Type B pancreatic cell (in vitro differentiated cells): Measurements from ENCODE around the gene PIWIL1. TPM values are rescaled to one million over a fixed set of nuclear protein-coding genes. Genes with fewer than 3 reads are reported as not detected.

Experiments used
- DNase-seq: peaks from one replicate; pipeline ENCODE4 v3.0.0; 2021; ENCODE audit warnings: mixed read lengths; ENCODE audit not compliant: unreplicated experiment; ENCODE audit errors: extremely low spot score
- H3K27ac Mint-ChIP-seq: 2 replicates; pipeline ENCODE4 v1.8.0; 2021; ENCODE audit warnings: mild to moderate bottlenecking, mixed read lengths
- H3K27me3 Mint-ChIP-seq: 2 replicates; pipeline ENCODE4 v1.8.0; 2021; ENCODE audit warnings: mixed read lengths
- H3K36me3 Mint-ChIP-seq: 2 replicates; pipeline ENCODE4 v1.8.0; 2021; ENCODE audit warnings: mixed read lengths
- H3K4me1 Mint-ChIP-seq: one replicate; pipeline ENCODE4 v1.8.0; 2021; ENCODE audit warnings: mixed read lengths; ENCODE audit not compliant: unreplicated experiment
- H3K4me3 Mint-ChIP-seq: 2 replicates; pipeline ENCODE4 v1.8.0; 2021; ENCODE audit warnings: mild to moderate bottlenecking, mixed read lengths
- H3K9me3 Mint-ChIP-seq: 2 replicates; pipeline ENCODE4 v1.8.0; 2021; ENCODE audit warnings: mixed read lengths
- total RNA-seq: library from RNA; stranded (reverse); gene quantifications from 2 replicates; pipeline ENCODE4 v1.2.1, GENCODE V29; 2021; ENCODE audit warnings: low replicate concordance
- TF ChIP-seq, protein P1 (sequence below): fragments of 200-600 bp; sonication (generic); conservative IDR thresholded peaks from 2 replicates; pipeline ENCODE4 v1.5.0; 2021; ENCODE audit warnings: antibody characterized with exemption, mild to moderate bottlenecking

PIWIL1 gene
- total RNA-seq, 1 donor from 2014 or later: not detected

DNA sequence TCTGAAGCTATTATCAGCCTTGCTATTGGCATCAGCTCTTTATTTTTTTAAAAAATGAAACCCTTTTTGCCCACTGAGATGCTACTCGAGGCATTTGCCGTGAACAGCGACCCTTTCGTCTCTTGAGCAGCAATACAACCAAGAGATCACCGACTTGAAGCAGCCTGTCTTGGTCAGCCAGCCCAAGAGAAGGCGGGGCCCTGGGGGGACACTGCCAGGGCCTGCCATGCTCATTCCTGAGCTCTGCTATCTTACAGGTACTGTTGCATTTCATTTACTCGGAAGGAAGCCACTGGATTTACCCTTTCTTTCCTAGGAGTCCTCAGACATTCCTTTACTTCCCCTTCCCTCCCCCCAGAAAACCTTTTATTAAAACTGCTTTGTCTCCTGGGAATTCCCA, 16.7 kb downstream of the PIWIL1 start:
- TF ChIP-seq, protein P1, sequence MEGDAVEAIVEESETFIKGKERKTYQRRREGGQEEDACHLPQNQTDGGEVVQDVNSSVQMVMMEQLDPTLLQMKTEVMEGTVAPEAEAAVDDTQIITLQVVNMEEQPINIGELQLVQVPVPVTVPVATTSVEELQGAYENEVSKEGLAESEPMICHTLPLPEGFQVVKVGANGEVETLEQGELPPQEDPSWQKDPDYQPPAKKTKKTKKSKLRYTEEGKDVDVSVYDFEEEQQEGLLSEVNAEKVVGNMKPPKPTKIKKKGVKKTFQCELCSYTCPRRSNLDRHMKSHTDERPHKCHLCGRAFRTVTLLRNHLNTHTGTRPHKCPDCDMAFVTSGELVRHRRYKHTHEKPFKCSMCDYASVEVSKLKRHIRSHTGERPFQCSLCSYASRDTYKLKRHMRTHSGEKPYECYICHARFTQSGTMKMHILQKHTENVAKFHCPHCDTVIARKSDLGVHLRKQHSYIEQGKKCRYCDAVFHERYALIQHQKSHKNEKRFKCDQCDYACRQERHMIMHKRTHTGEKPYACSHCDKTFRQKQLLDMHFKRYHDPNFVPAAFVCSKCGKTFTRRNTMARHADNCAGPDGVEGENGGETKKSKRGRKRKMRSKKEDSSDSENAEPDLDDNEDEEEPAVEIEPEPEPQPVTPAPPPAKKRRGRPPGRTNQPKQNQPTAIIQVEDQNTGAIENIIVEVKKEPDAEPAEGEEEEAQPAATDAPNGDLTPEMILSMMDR: no peak
- peaks cover 66% of the 10 kb centered on the region for H3K27me3 Mint-ChIP-seq
- no peaks in the 10 kb centered on the region for H3K4me1 Mint-ChIP-seq
- no peaks in the 10 kb centered on the region for H3K9me3 Mint-ChIP-seq
- DNase-seq: no peak
- H3K27ac Mint-ChIP-seq: no peak overlapping the region
- no peaks in the 10 kb centered on the region for H3K36me3 Mint-ChIP-seq
- no peak overlapping the region for H3K4me3 Mint-ChIP-seq

DNA sequence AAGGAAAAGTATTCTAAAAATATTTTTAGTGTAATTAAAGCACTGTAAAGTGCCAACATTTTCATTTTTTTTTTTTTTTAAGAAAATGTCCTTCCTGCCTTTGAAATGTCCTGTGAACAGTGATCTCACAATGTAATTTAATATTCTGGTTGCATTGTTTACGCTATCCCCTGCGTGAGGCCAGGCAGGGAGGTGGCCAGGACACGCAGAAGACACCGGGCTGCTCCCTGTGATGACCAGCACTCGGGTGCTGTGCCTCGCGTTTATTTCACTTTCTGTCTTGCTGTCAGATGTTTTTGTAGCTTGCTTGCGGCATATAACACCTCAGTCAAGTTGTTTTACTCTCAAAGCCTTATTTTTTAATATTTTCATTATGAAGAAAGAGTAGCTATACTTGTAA, 18.5 kb downstream of the PIWIL1 start:
- Mint-ChIP-seq H3K27me3 (peaks cover 68% of the 10 kb centered on the region), H3K4me3 (no peak overlapping the region), H3K4me1 (peaks cover 5% of the 10 kb centered on the region), H3K9me3 (no peaks in the 10 kb centered on the region), H3K27ac (no peak overlapping the region), H3K36me3 (no peaks in the 10 kb centered on the region)
- TF ChIP-seq, protein P1: no peak
- no peak for DNase-seq

DNA sequence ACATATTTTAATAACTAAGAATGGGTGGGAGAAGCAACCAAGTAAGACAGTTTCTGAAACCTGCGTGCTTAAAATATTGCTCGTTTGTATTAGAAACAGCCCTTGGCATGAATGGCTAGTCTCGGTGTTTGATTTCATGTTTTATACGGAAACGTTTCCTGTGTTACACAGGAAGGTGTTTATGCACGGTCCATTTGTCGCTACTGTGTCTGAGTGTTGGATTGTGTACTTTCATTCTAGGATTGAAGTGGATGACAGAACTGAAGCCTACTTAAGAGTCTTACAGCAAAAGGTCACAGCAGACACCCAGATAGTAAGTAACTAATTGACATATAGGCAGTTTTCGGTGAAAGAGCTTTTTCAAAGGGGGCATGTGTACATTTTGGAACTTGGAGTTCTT, 19.6 kb downstream of the PIWIL1 start:
- TF ChIP-seq, protein P1: no peak
- DNase-seq: no peak
- no peak overlapping the region for H3K4me3 Mint-ChIP-seq
- peaks cover 5% of the 10 kb centered on the region for H3K4me1 Mint-ChIP-seq
- peaks cover 61% of the 10 kb centered on the region for H3K27me3 Mint-ChIP-seq
- no peak overlapping the region for H3K27ac Mint-ChIP-seq
- no peaks in the 10 kb centered on the region for H3K9me3 Mint-ChIP-seq
- no peaks in the 10 kb centered on the region for H3K36me3 Mint-ChIP-seq

DNA sequence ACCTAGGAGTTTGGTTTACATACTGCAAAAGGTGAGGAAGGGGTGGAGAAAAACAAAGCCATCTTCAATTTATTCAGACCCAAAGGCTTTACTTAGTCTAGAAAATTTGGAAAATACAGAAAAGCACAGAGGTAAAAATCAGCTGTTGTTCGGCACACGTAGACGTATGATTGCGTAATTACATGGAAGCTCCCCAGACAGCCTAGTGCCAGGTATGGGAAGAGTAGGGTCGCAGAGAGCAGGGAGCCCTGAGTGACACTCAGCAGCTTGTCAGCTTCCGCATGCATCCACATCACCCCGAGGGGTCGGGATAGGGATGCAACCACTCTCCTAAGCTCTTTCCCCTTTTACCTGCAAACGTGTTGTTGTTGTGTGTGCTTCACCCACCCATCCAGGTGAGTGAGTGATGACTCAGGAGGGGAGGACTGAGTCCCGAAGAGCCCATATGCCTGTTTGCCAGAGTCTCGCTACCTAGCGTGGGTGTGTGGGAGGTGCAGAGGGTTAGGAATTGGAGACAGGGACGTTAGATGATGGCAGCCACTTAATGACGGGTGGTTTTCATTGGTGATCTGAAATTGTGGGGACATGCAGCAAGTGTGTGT, 20.1 kb downstream of the PIWIL1 start:
- H3K4me3 Mint-ChIP-seq: no peak overlapping the region
- TF ChIP-seq, protein P1: no peak

DNA sequence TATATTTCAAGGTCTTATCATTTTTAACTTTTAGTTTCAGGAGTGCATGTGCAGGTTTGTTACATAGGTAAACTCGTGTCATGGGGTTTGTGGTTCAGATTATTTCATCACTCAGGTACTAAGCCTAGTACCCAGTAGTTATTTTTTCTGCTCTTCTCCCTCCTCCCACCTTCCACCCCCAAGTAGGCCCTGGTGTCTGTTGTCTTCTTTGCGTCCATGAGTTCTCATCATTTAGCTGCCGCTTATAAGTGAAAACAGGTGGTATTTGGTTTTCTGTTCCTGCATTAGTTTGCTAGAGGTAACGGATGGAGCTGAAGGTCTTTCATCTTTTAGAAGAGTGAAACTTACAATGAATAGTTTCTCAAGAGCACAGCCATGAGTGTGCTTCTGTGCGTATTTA, 24.4 kb downstream of the PIWIL1 start:
- no peak overlapping the region for H3K27ac Mint-ChIP-seq
- no peaks in the 10 kb centered on the region for H3K9me3 Mint-ChIP-seq
- DNase-seq: no peak
- H3K4me3 Mint-ChIP-seq: no peak overlapping the region
- TF ChIP-seq, protein P1: no peak
- peaks cover 42% of the 10 kb centered on the region for H3K27me3 Mint-ChIP-seq
- peaks cover 5% of the 10 kb centered on the region for H3K4me1 Mint-ChIP-seq
- H3K36me3 Mint-ChIP-seq: no peaks in the 10 kb centered on the region

More for the DNA sequence above, 20.1 kb downstream of the PIWIL1 start:
- Mint-ChIP-seq H3K36me3 (no peaks in the 10 kb centered on the region), H3K4me1 (peaks cover 5% of the 10 kb centered on the region), H3K9me3 (no peaks in the 10 kb centered on the region), H3K27me3 (peaks cover 63% of the 10 kb centered on the region), H3K27ac (no peak overlapping the region)
- DNase-seq: no peak

DNA sequence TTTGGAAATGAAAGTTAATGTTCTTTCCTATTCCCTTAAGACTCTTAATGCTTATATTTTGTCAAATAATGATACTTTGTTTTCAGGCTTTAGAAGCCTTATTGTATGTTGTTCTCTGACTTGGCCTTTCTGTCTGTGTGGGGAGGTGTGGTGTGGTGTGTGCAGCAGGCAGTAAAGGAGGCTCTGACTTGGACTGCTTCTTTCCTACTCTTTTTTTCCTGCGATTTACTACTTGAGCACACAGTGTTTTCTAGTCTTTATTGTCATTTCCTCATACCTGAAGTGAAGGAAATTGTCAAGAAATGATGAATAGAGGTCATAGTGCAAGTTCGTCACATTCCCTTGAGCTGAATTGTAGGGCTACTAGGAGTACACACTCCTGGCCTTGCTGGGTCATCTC, 26.9 kb downstream of the PIWIL1 start:
- peaks cover 20% of the 10 kb centered on the region for H3K27me3 Mint-ChIP-seq
- H3K9me3 Mint-ChIP-seq: no peaks in the 10 kb centered on the region
- no peak for DNase-seq
- TF ChIP-seq, protein P1: no peak
- H3K4me1 Mint-ChIP-seq: peaks cover 6% of the 10 kb centered on the region
- peaks cover 2% of the 10 kb centered on the region for H3K36me3 Mint-ChIP-seq
- H3K4me3 Mint-ChIP-seq: no peak overlapping the region
- no peak overlapping the region for H3K27ac Mint-ChIP-seq
